ENCODE results near the gene PRDM8. TPM values are rescaled to one million over a fixed set of nuclear protein-coding genes. Genes with fewer than 3 reads are reported as not detected.

PRDM8 gene
- total and polyA plus RNA-seq, 2 of the 8 experiments (the other 6 are each of a cell fraction or from before 2014, with no cell fraction given) = not detected

GRCh38 chr4:80198441-80198837, 1.1 kb downstream of the PRDM8 start (continued):
- TF ChIP-seq SP1 (IDR thresholded peaks at IDR 0.05; ENCODE audit: low read depth, low read length) (no peak), POU5F1 (IDR thresholded peaks at IDR 0.05; ENCODE audit: low read depth, low read length) (no peak), PHF8 (conservative IDR thresholded peaks at IDR 0.05; ENCODE audit: low read depth, low read length) (no peak)

All from H1 (cell line).